ENCODE results near the gene GTPBP3. TPM values are rescaled to one million over a fixed set of nuclear protein-coding genes. Genes with fewer than 3 reads are reported as not detected.

Gene GTPBP3
- total and polyA plus RNA-seq, 2 of the 13 experiments (the other 11 are each of a cell fraction or from before 2014, with no cell fraction given), result 17.5 to 30.0 TPM

GRCh38 chr19:17347877-17348276 is 10.5 kb downstream of the GTPBP3 start:
- 9% methylated on average over 2 of the region's 2 CpGs for WGBS (ENCODE audit: low lambda C conversion rate)
- peaks cover 1 to 22% of the 10 kb centered on the region in 2 experiments; a peak in 3 of 5 replicates for H3K27me3 ChIP-seq (ENCODE audit: control insufficient read depth in 1 of 2, insufficient read depth in 2 of 2, low read length in 2 of 2)
- in situ Hi-C loops (cut with HindIII; ENCODE audit: extremely low pct_ligation_motif_present, low pct_unique_long_range_greater_than_20kb) (loop anchor here (5.0 kb wide), 1 partner anchor 39 kb away; no protein-coding TSS in a partner anchor), intact Hi-C loops (cut with micrococcal nuclease; ENCODE audit: unreplicated experiment) (loop anchor here (10.0 kb wide), 1 partner anchor 117 kb away; the partner anchor contains the start of gene NXNL1)
- peaks cover 19% of the 10 kb centered on the region; the same call in 1 of the 2 replicates for H3K4me1 ChIP-seq (ENCODE audit: insufficient read depth, low read length)
- H2AFZ ChIP-seq (ENCODE audit: low read length), result no peak overlapping the region
- no peak for FAIRE-seq
- no peak overlapping the region for H3K4me3 ChIP-seq (replicated peaks in 1 of 3; ENCODE audit: insufficient read depth in 1 of 3, low read depth in 2 of 3, low read length in 3 of 3)
- DNase-seq (ENCODE audit: low spot score), result no peak
- H3K36me3 ChIP-seq (replicated peaks in 1 of 2; ENCODE audit: control insufficient read depth in 1 of 2, insufficient read depth in 2 of 2, low read length in 2 of 2), result no peaks in the 10 kb centered on the region
- POLR2A ChIA-PET, result interaction anchor here (1.6 kb wide), 1 partner anchor 10 kb away, joined by 5 read pairs; the partner anchor contains the start of gene GTPBP3
- no peaks in the 10 kb centered on the region for H3K9me3 ChIP-seq (ENCODE audit: low read length)
- no peak overlapping the region for H3K9ac ChIP-seq (ENCODE audit: insufficient read depth, low read depth, low read length)
- ATAC-seq, result no peak
- H3K79me2 ChIP-seq (ENCODE audit: insufficient read depth, low read length), result no peaks in the 10 kb centered on the region
- H3K4me2 ChIP-seq (ENCODE audit: low read depth, low read length), result no peak overlapping the region
- TF ChIP-seq ATF1 (CRISPR knock-in tag; IDR thresholded peaks at IDR 0.05), result no peak
- no peak for TF ChIP-seq ZSCAN5A (CRISPR knock-in tag; IDR thresholded peaks at IDR 0.05; ENCODE audit: borderline replicate concordance)
- TF ChIP-seq ZIK1 (CRISPR knock-in tag; IDR thresholded peaks at IDR 0.05; ENCODE audit: borderline replicate concordance, low read depth), result no peak
- TF ChIP-seq RARG (CRISPR knock-in tag; IDR thresholded peaks at IDR 0.05; ENCODE audit: low read depth), result no peak
- no peak for TF ChIP-seq SMC3 (IDR thresholded peaks at IDR 0.05; ENCODE audit: low read length)
- no peak for TF ChIP-seq ZNF780A (CRISPR knock-in tag; IDR thresholded peaks at IDR 0.05)
- TF ChIP-seq TEF (CRISPR knock-in tag; IDR thresholded peaks at IDR 0.05), result no peak
- no peak for TF ChIP-seq ARHGAP35 (CRISPR knock-in tag; IDR thresholded peaks at IDR 0.05; ENCODE audit: borderline replicate concordance)
- no peak for TF ChIP-seq LCORL (IDR thresholded peaks at IDR 0.05)
- TF ChIP-seq LCORL (CRISPR knock-in tag; IDR thresholded peaks at IDR 0.05), result no peak
- no peak for TF ChIP-seq USF2 (IDR thresholded peaks at IDR 0.05; ENCODE audit: low read depth, low read length)
- no peak for TF ChIP-seq USF2 (CRISPR knock-in tag; IDR thresholded peaks at IDR 0.05; ENCODE audit: borderline replicate concordance)
- no peak for TF ChIP-seq REPIN1 (CRISPR knock-in tag; IDR thresholded peaks at IDR 0.05; ENCODE audit: borderline replicate concordance, low read depth)
- TF ChIP-seq ZBTB26 (CRISPR knock-in tag; IDR thresholded peaks at IDR 0.05; ENCODE audit: borderline replicate concordance), result no peak
- no peak for TF ChIP-seq PRPF4 (IDR thresholded peaks at IDR 0.05; ENCODE audit: low read depth, low read length, poor library complexity, severe bottlenecking)
- no peak for TF ChIP-seq FOXO4 (CRISPR knock-in tag; conservative IDR thresholded peaks at IDR 0.05)
- H4K20me1 ChIP-seq (ENCODE audit: insufficient read depth, low read length), result no peaks in the 10 kb centered on the region
- BruUV-seq (replicated peaks), result no TSS peak
- H3K27ac ChIP-seq (ENCODE audit: extremely low read length, insufficient read depth, low read length), result no peak overlapping the region
- CTCF ChIA-PET (ENCODE audit: low intra/inter-chr PET ratio, low total read pairs), result interaction anchor here (4.2 kb wide), 1 partner anchor 38 kb away, joined by 49 read pairs; no protein-coding TSS in a partner anchor
